K562 (cell line): ENCODE data around the gene MAZ. TPM values are rescaled to one million over a fixed set of nuclear protein-coding genes. Genes with fewer than 3 reads are reported as not detected.

Experiments used
- ATF6 ChIP-seq: sonication (generic); formaldehyde crosslinking; IDR thresholded peaks from 2 replicates; pipeline ENCODE4 v1.4.0; 2020; ENCODE audit warnings: mild to moderate bottlenecking, missing genetic modification reagents
- CHAMP1 ChIP-seq: fragments of 450-650 bp; IDR thresholded peaks from 2 replicates; pipeline ENCODE4 v1.6.1; 2016; ENCODE audit warnings: mild to moderate bottlenecking
- COPS2 ChIP-seq: fragments of 450-650 bp; conservative IDR thresholded peaks from 2 replicates; pipeline ENCODE4 v1.6.1; 2016; ENCODE audit warnings: mild to moderate bottlenecking, moderate library complexity
- CTCFL ChIP-seq: IDR thresholded peaks from 2 replicates; pipeline ENCODE4 v1.6.1; 2011; ENCODE audit warnings: borderline replicate concordance, low read depth, mild to moderate bottlenecking, moderate library complexity, low read length; ENCODE audit not compliant: insufficient read depth, poor library complexity, severe bottlenecking
- FOXP1 ChIP-seq: sonication (generic); formaldehyde crosslinking; IDR thresholded peaks from 2 replicates; pipeline ENCODE4 v1.8.0; 2022; ENCODE audit warnings: mild to moderate bottlenecking, missing genetic modification reagents
- HCFC1 ChIP-seq: IDR thresholded peaks from 2 replicates; pipeline ENCODE4 v1.6.1; 2012; ENCODE audit warnings: low read depth, low read length, improper control_type of control experiment
- KDM5B ChIP-seq: fragments of 200-600 bp; sonication (generic); IDR thresholded peaks from 2 replicates; pipeline ENCODE4 v1.6.1; 2012; ENCODE audit warnings: low read depth, mild to moderate bottlenecking, moderate library complexity, low read length, control low read depth, inconsistent platforms; ENCODE audit not compliant: insufficient replicate concordance
- NUFIP1 ChIP-seq: fragments of 450-650 bp; IDR thresholded peaks from 2 replicates; pipeline ENCODE4 v1.6.1; 2018; ENCODE audit not compliant: partially characterized antibody
- RAD21 ChIP-seq, 2 experiments: fragments of 250-450 bp in 1 of 2; fragments of 450-650 bp in 1 of 2; sonication (Bioruptor Pico) in 1 of 2; formaldehyde crosslinking in 1 of 2; IDR thresholded peaks in 1 of 2; conservative IDR thresholded peaks in 1 of 2; 2 replicates each; pipeline versions ENCODE4 v1.4.0 to v1.8.0; 2020 to 2022; ENCODE audit warnings: mild to moderate bottlenecking in 2 of 2, moderate library complexity in 1 of 2
- TCF7L2 ChIP-seq: fragments of 150-350 bp; IDR thresholded peaks from 2 replicates; pipeline ENCODE4 v1.6.1; 2016; ENCODE audit warnings: low read depth, mild to moderate bottlenecking, low read length, moderate library complexity
- TCFL5 ChIP-seq: fragments of 250-450 bp; sonication (Bioruptor Pico); conservative IDR thresholded peaks from 2 replicates; pipeline ENCODE4 v1.6.1; 2021; ENCODE audit warnings: mild to moderate bottlenecking, moderate library complexity, matching md5 sums
- ZBTB17 ChIP-seq: fragments of 450-650 bp; formaldehyde crosslinking; IDR thresholded peaks from 2 replicates; pipeline ENCODE4 v1.4.0; 2020; ENCODE audit warnings: mild to moderate bottlenecking
- ZNF12 ChIP-seq: sonication (generic); formaldehyde crosslinking; IDR thresholded peaks from 2 replicates; pipeline ENCODE4 v1.4.0; 2020; ENCODE audit warnings: mild to moderate bottlenecking, missing genetic modification reagents
- ZNF121 ChIP-seq: sonication (generic); formaldehyde crosslinking; conservative IDR thresholded peaks from 2 replicates; pipeline ENCODE4 v1.8.0; 2022; ENCODE audit warnings: missing genetic modification reagents
- ZNF134 ChIP-seq: fragments of 250-450 bp; sonication (Bioruptor Pico); conservative IDR thresholded peaks from 2 replicates; pipeline ENCODE4 v1.4.0; 2020
- ZNF277 ChIP-seq: fragments of 250-450 bp; sonication (Bioruptor Pico); IDR thresholded peaks from 2 replicates; pipeline ENCODE4 v1.8.0; 2022; ENCODE audit warnings: inconsistent platforms, mild to moderate bottlenecking, moderate library complexity, borderline replicate concordance
- ZNF316 ChIP-seq: fragments of 450-650 bp; IDR thresholded peaks from 2 replicates; pipeline ENCODE4 v1.6.1; 2016
- ZNF589 ChIP-seq: fragments of 200-800 bp; sonication (Bioruptor generic); IDR thresholded peaks from 2 replicates; pipeline ENCODE4 v1.6.1; 2016; ENCODE audit warnings: low read depth, missing genetic modification characterization, missing compliant biosample characterization
- ZNF695 ChIP-seq: fragments of 450-650 bp; formaldehyde crosslinking; IDR thresholded peaks from 2 replicates; pipeline ENCODE4 v1.4.0; 2020; ENCODE audit warnings: mild to moderate bottlenecking, moderate library complexity
- polyA plus RNA-seq, 8 experiments: library from polyadenylated mRNA; depleted of rRNA in 4 of 8; stranded (reverse) in 5 of 8; unstranded in 3 of 8; fragments of >200 nt; fragmentation: Nextera tagmentation in 2 of 8; fragmentation: Illumina TruSeq in 1 of 8; extraction: Ambion mirVana in 2 of 8; extraction: Trizol in 1 of 8; gene quantifications; 2 replicates each; pipeline versions ENCODE4 v1.2.1 to v1.2.3, GENCODE V29; 2011 to 2014; ENCODE audit warnings: inconsistent platforms in 1 of 8, missing spikeins in 1 of 8
- total RNA-seq, 7 experiments: library from RNA; depleted of rRNA in 6 of 7; stranded (reverse); fragments of >200 nt in 6 of 7; fragmentation: Illumina TruSeq in 2 of 7; extraction: Trizol in 2 of 7; gene quantifications; 2 replicates each; pipeline versions ENCODE4 v1.2.1 to v1.2.3, GENCODE V29; 2011 to 2021; ENCODE audit warnings: low replicate concordance in 1 of 7

MAZ gene
- total and polyA plus RNA-seq, 9 of the 15 experiments (the other 6 are each of a cell fraction or from before 2014, with no cell fraction given) = 45.4 to 532 (median 250) TPM

- TF ChIP-seq CTCFL = peak; percentile 90
- no peak for TF ChIP-seq CHAMP1
- no peak for TF ChIP-seq TCFL5
- peak; percentile 86 for TF ChIP-seq ZNF134 (CRISPR knock-in tag)
- TF ChIP-seq ZNF316 = no peak
- TF ChIP-seq ZNF277 = no peak
- no peak for TF ChIP-seq NUFIP1
- TF ChIP-seq ZNF121 (CRISPR knock-in tag) = peak; percentile 62
- peak; percentile 78 to 79 for TF ChIP-seq RAD21 (CRISPR knock-in tag; conservative IDR thresholded peaks at IDR 0.05 in 1 of 2, IDR thresholded peaks at IDR 0.05 in 1 of 2)
- peak; percentile 93 for TF ChIP-seq HCFC1
- TF ChIP-seq ZNF695 = no peak
- TF ChIP-seq TCF7L2 = no peak
- TF ChIP-seq ZNF589 = no peak
- no peak for TF ChIP-seq ATF6 (CRISPR knock-in tag)
- peak; percentile 69 for TF ChIP-seq KDM5B
- TF ChIP-seq ZNF12 (CRISPR knock-in tag) = no peak
- TF ChIP-seq COPS2 = no peak
- TF ChIP-seq ZBTB17 = peak; percentile 96
- TF ChIP-seq FOXP1 (CRISPR knock-in tag) = 0 out of 2 replicates have a peak, but pooled peaks have one; percentile 73
Measured at GRCh38 chr16:29815793-29816693, 9.7 kb downstream of the MAZ start, which contains the start of gene PAGR1 (continued).
